ENCODE results near the gene GPD2.
"Not testable (repeated sequence)": the region's sequence is repeated elsewhere in the genome, so short reads cannot be mapped to it uniquely, and the experiment has no call there.

GPD2 gene

GRCh38 chr2:156526950-156527636 lies 90.9 kb downstream of the GPD2 start:
- no peaks in the 10 kb centered on the region for H3F3A ChIP-seq (ENCODE audit: insufficient read depth, low read length)
- no peak overlapping the region for H3K27ac ChIP-seq (ENCODE audit: low read length)
- H3K4me2 ChIP-seq (ENCODE audit: low read depth, low read length): no peak overlapping the region
- DNase-seq: no peak
- no peaks in the 10 kb centered on the region for H3K36me3 ChIP-seq (replicated peaks; ENCODE audit: insufficient read depth, low read length)
- no peaks in the 10 kb centered on the region for H4K20me1 ChIP-seq (ENCODE audit: insufficient read depth, low read length)
- no peaks in the 10 kb centered on the region for H3K9me2 ChIP-seq (replicated peaks; ENCODE audit: insufficient read depth, low read length)
- no peaks in the 10 kb centered on the region for H3K79me2 ChIP-seq (ENCODE audit: low read length)
- no peaks in the 10 kb centered on the region for H3K4me1 ChIP-seq (ENCODE audit: low read length)
- no peaks in the 10 kb centered on the region for H3K27me3 ChIP-seq (replicated peaks; ENCODE audit: insufficient read depth, low read length)
- no peak overlapping the region for H3K4me3 ChIP-seq (ENCODE audit: low read length)
- H3K9ac ChIP-seq (ENCODE audit: low read length): no peak overlapping the region
- no peaks in the 10 kb centered on the region for H3K9me3 ChIP-seq (replicated peaks; ENCODE audit: insufficient read depth, low read length)
- H2AFZ ChIP-seq (ENCODE audit: low read length): no peak overlapping the region
- TF ChIP-seq CTCF (IDR thresholded peaks at IDR 0.05; ENCODE audit: low read length): no peak
- no peak for TF ChIP-seq EZH2phosphoT487 (IDR thresholded peaks at IDR 0.05; ENCODE audit: low read length)
- TF ChIP-seq EZH2 (optimal IDR thresholded peaks at IDR 0.05; ENCODE audit: low read depth, low read length): no peak

GRCh38 chr2:156528583-156528982 lies 92.4 kb downstream of the GPD2 start:
- H3K9me2 ChIP-seq (replicated peaks; ENCODE audit: insufficient read depth, low read length); DNase-seq; H3K4me3 ChIP-seq (ENCODE audit: low read length); H3F3A ChIP-seq (ENCODE audit: insufficient read depth, low read length); H3K4me1 ChIP-seq (ENCODE audit: low read length); H3K27ac ChIP-seq (ENCODE audit: low read length); H3K4me2 ChIP-seq (ENCODE audit: low read depth, low read length); H3K36me3 ChIP-seq (replicated peaks; ENCODE audit: insufficient read depth, low read length); H4K20me1 ChIP-seq (ENCODE audit: insufficient read depth, low read length); H3K79me2 ChIP-seq (ENCODE audit: low read length); H2AFZ ChIP-seq (ENCODE audit: low read length); H3K9ac ChIP-seq (ENCODE audit: low read length); H3K9me3 ChIP-seq (replicated peaks; ENCODE audit: insufficient read depth, low read length); H3K27me3 ChIP-seq (replicated peaks; ENCODE audit: insufficient read depth, low read length): not testable (repeated sequence)

GRCh38 chr2:156532989-156533388 lies 96.8 kb downstream of the GPD2 start:
- TF ChIP-seq EZH2phosphoT487 (IDR thresholded peaks at IDR 0.05; ENCODE audit: low read length) (no peak), CTCF (IDR thresholded peaks at IDR 0.05; ENCODE audit: low read length) (no peak), EZH2 (optimal IDR thresholded peaks at IDR 0.05; ENCODE audit: low read depth, low read length) (no peak)
- Histone ChIP-seq H3F3A (ENCODE audit: insufficient read depth, low read length) (no peaks in the 10 kb centered on the region), H3K9me3 (replicated peaks; ENCODE audit: insufficient read depth, low read length) (no peaks in the 10 kb centered on the region), H3K9me2 (replicated peaks; ENCODE audit: insufficient read depth, low read length) (no peaks in the 10 kb centered on the region), H3K4me1 (ENCODE audit: low read length) (no peaks in the 10 kb centered on the region), H4K20me1 (ENCODE audit: insufficient read depth, low read length) (no peaks in the 10 kb centered on the region), H3K9ac (ENCODE audit: low read length) (no peak overlapping the region), H3K79me2 (ENCODE audit: low read length) (no peaks in the 10 kb centered on the region), H3K4me3 (ENCODE audit: low read length) (no peak overlapping the region), H3K36me3 (replicated peaks; ENCODE audit: insufficient read depth, low read length) (no peaks in the 10 kb centered on the region), H3K27me3 (replicated peaks; ENCODE audit: insufficient read depth, low read length) (no peaks in the 10 kb centered on the region), H3K27ac (ENCODE audit: low read length) (no peak overlapping the region), H2AFZ (ENCODE audit: low read length) (no peak overlapping the region), H3K4me2 (ENCODE audit: low read depth, low read length) (no peak overlapping the region)
- no peak for DNase-seq

GRCh38 chr2:156536534-156536933 lies 100.4 kb downstream of the GPD2 start:
- no peak for TF ChIP-seq EZH2 (optimal IDR thresholded peaks at IDR 0.05; ENCODE audit: low read depth, low read length)
- no peak for TF ChIP-seq EZH2phosphoT487 (IDR thresholded peaks at IDR 0.05; ENCODE audit: low read length)
- TF ChIP-seq CTCF (IDR thresholded peaks at IDR 0.05; ENCODE audit: low read length): no peak
- no peaks in the 10 kb centered on the region for H3K36me3 ChIP-seq (replicated peaks; ENCODE audit: insufficient read depth, low read length)
- H3K9me2 ChIP-seq (replicated peaks; ENCODE audit: insufficient read depth, low read length): no peaks in the 10 kb centered on the region
- no peaks in the 10 kb centered on the region for H3K4me1 ChIP-seq (ENCODE audit: low read length)
- H2AFZ ChIP-seq (ENCODE audit: low read length): no peak overlapping the region
- H3K27me3 ChIP-seq (replicated peaks; ENCODE audit: insufficient read depth, low read length): no peaks in the 10 kb centered on the region
- no peak overlapping the region for H3K27ac ChIP-seq (ENCODE audit: low read length)
- H3K9ac ChIP-seq (ENCODE audit: low read length): no peak overlapping the region
- no peak overlapping the region for H3K4me3 ChIP-seq (ENCODE audit: low read length)
- H3K79me2 ChIP-seq (ENCODE audit: low read length): no peaks in the 10 kb centered on the region
- no peaks in the 10 kb centered on the region for H4K20me1 ChIP-seq (ENCODE audit: insufficient read depth, low read length)
- DNase-seq: no peak
- H3F3A ChIP-seq (ENCODE audit: insufficient read depth, low read length): no peaks in the 10 kb centered on the region
- H3K9me3 ChIP-seq (replicated peaks; ENCODE audit: insufficient read depth, low read length): no peaks in the 10 kb centered on the region
- no peak overlapping the region for H3K4me2 ChIP-seq (ENCODE audit: low read depth, low read length)

Data from MM.1S (cell line).